Keratinocyte (primary cell): ENCODE data around the gene ERG28. TPM values are rescaled to one million over a fixed set of nuclear protein-coding genes. Genes with fewer than 3 reads are reported as not detected.
A peak's percentile ranks its signal among the peaks of the same experiment; 100 is the strongest.

Experiments used
- DNase-seq: peaks from one replicate; pipeline ENCODE4 v3.0.0-alpha.2; 2011; ENCODE audit warnings: low read depth, missing footprints, low spot score
- FAIRE-seq: peaks from 2 replicates; lab custom pipeline; 2011; peaks lifted over from hg19 to GRCh38; lab: Jason Lieb, UNC
- H2AFZ ChIP-seq: 2 replicates; pipeline ENCODE4 v1.6.0; 2012; ENCODE audit warnings: low read length, control low read depth, inconsistent platforms; ENCODE audit not compliant: control insufficient read depth
- H3K27ac ChIP-seq: 2 replicates; pipeline ENCODE4 v1.5.1; 2011; ENCODE audit warnings: low read length; ENCODE audit not compliant: control insufficient read depth, insufficient read depth
- H3K27me3 ChIP-seq: 3 replicates; pipeline ENCODE4 v1.6.0; 2011; ENCODE audit warnings: low read length; ENCODE audit not compliant: control insufficient read depth, insufficient read depth; ENCODE audit errors: extremely low read depth
- H3K36me3 ChIP-seq, 2 experiments: 2 replicates in 1 of 2; 3 replicates in 1 of 2; pipeline ENCODE4 v1.5.1; 2011; ENCODE audit warnings: low read length in 2 of 2, mild to moderate bottlenecking in 1 of 2; ENCODE audit not compliant: control insufficient read depth in 2 of 2, insufficient read depth in 2 of 2; ENCODE audit errors: extremely low read depth in 1 of 2
- H3K4me1 ChIP-seq: 3 replicates; pipeline ENCODE4 v1.5.1; 2011; ENCODE audit warnings: low read length; ENCODE audit not compliant: control insufficient read depth, insufficient read depth; ENCODE audit errors: extremely low read depth
- H3K4me2 ChIP-seq: 3 replicates; pipeline ENCODE4 v1.6.0; 2011; ENCODE audit warnings: low read depth, low read length; ENCODE audit not compliant: control insufficient read depth, insufficient read depth; ENCODE audit errors: extremely low read depth
- H3K4me3 ChIP-seq, 3 experiments: fragments of 200-600 bp in 1 of 3; sonication (generic) in 1 of 3; 2 replicates in 2 of 3; 3 replicates in 1 of 3; pipeline ENCODE4 v1.5.1; 2011 to 2016; ENCODE audit warnings: low read length in 3 of 3, mild to moderate bottlenecking in 3 of 3, control low read depth in 2 of 3, inconsistent platforms in 1 of 3, low read depth in 1 of 3, mixed read lengths in 1 of 3, mixed run types in 1 of 3, moderate library complexity in 1 of 3; ENCODE audit not compliant: control insufficient read depth in 2 of 3, insufficient read depth in 2 of 3; ENCODE audit errors: extremely low read depth in 1 of 3
- H3K79me2 ChIP-seq: 2 replicates; pipeline ENCODE4 v1.6.0; 2012; ENCODE audit warnings: low read length; ENCODE audit not compliant: control insufficient read depth, insufficient read depth
- H3K9ac ChIP-seq: 3 replicates; pipeline ENCODE4 v1.6.0; 2011; ENCODE audit warnings: low read length; ENCODE audit not compliant: control insufficient read depth, insufficient read depth; ENCODE audit errors: extremely low read depth
- H3K9me1 ChIP-seq: 3 replicates; pipeline ENCODE4 v1.6.0; 2011; ENCODE audit warnings: low read length; ENCODE audit not compliant: control insufficient read depth, insufficient read depth; ENCODE audit errors: extremely low read depth
- H3K9me3 ChIP-seq: 2 replicates; pipeline ENCODE4 v1.5.1; 2012; ENCODE audit warnings: low read depth, low read length; ENCODE audit not compliant: control insufficient read depth
- H4K20me1 ChIP-seq: 3 replicates; pipeline ENCODE4 v1.6.0; 2011; ENCODE audit warnings: low read length; ENCODE audit not compliant: control insufficient read depth, insufficient read depth; ENCODE audit errors: extremely low read depth
- CTCF ChIP-seq, 3 experiments: IDR thresholded peaks in 1 of 3; conservative IDR thresholded peaks in 1 of 3; optimal IDR thresholded peaks in 1 of 3; 2 replicates in 2 of 3; 3 replicates in 1 of 3; pipeline versions ENCODE3 to v1.5.1; 2011; ENCODE audit warnings: low read length in 3 of 3, mild to moderate bottlenecking in 3 of 3, moderate library complexity in 2 of 3, control low read depth in 1 of 3, inconsistent platforms in 1 of 3; ENCODE audit not compliant: insufficient read depth in 2 of 3; ENCODE audit errors: extremely low read depth in 1 of 3
- EZH2 ChIP-seq: IDR thresholded peaks from one replicate; pipeline ENCODE4 v1.6.1; 2012; ENCODE audit warnings: inconsistent platforms, mild to moderate bottlenecking, low read length, moderate library complexity
- dilution Hi-C: fragments of 300-500 bp; cut with MboI; formaldehyde crosslinking; loops from one replicate; pipeline ENCODE4 v1.7.0; 2020; ENCODE audit warnings: low sequenced_read_pairs; ENCODE audit not compliant: extremely low pct_ligation_motif_present
- polyA plus RNA-seq, 5 experiments: library from polyadenylated mRNA; depleted of rRNA in 3 of 5; stranded (reverse) in 3 of 5; stranded (forward) in 1 of 5; unstranded in 1 of 5; fragments of >200 nt; gene quantifications; 1 replicate in 1 of 5; 2 replicates in 3 of 5; 3 replicates in 1 of 5; pipeline versions ENCODE4 v1.2.1 to v1.2.3, GENCODE V29; 2011 to 2012; ENCODE audit warnings: missing spikeins in 2 of 5, low read depth in 1 of 5, low replicate concordance in 1 of 5

Gene ERG28
- polyA plus RNA-seq, 1 donor (not counting 4 experiments of a cell fraction or from before 2014, with no cell fraction given), result 59.8 TPM

DNA sequence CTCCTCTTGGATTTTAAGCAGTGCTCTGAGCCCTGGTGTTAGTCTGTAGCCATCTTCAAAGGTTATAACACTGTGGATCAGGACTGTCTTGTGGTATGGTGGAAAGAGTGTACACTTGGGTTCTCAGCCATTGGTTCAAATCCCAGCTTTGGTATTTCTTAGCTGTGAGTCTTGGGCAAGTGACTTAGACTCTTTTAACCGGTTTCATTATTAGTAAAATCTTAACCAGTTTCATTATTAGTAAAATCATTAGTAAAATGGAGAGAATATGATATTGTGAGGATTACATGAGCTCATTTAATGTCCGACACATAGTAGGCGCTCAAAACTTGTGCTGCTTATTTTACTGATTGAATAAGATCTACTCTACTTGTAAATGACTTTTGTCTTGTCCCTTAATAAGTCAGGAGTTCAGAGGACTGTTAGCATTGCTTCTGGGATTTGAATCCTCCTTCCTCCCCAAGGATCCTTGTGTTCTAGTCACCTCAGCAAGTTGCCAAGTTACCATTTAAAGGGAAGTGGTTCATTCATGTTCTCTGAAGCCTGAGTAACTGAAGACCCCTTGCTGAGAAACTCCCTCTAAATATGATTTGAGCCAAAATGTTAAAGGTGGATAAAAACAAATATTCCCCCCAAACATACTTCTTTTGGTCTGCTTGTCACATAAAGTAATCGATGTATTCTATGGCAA lies 12.8 kb upstream of the ERG28 start:
- dilution Hi-C loops, result no loop called here
- Histone ChIP-seq H3K9ac (no peak overlapping the region), H3K9me1 (no peaks in the 10 kb centered on the region), H3K9me3 (no peaks in the 10 kb centered on the region), H3K27me3 (no peaks in the 10 kb centered on the region), H2AFZ (no peak overlapping the region), H4K20me1 (no peaks in the 10 kb centered on the region), H3K36me3 (peaks cover 0 to 5% of the 10 kb centered on the region in 2 experiments), H3K27ac (no peak overlapping the region), H3K79me2 (peaks cover 6% of the 10 kb centered on the region), H3K4me1 (peaks cover 12% of the 10 kb centered on the region), H3K4me2 (no peak overlapping the region), H3K4me3 (no peak overlapping the region)
- TF ChIP-seq CTCF (optimal IDR thresholded peaks at IDR 0.05 in 1 of 3, IDR thresholded peaks at IDR 0.05 in 1 of 3, conservative IDR thresholded peaks at IDR 0.05 in 1 of 3; ENCODE audit: extremely low read depth in 1 of 3, insufficient read depth in 2 of 3, low read length in 3 of 3), result no peak
- TF ChIP-seq EZH2, result no peak
- FAIRE-seq, result peak; percentile 9
- DNase-seq, result no peak

GRCh38 chr14:75672605-75673192 lies 12.0 kb upstream of the ERG28 start:
- no peaks in the 10 kb centered on the region for H3K9me1 ChIP-seq
- no peak overlapping the region for H2AFZ ChIP-seq
- no peak for TF ChIP-seq EZH2
- TF ChIP-seq CTCF (optimal IDR thresholded peaks at IDR 0.05 in 1 of 3, IDR thresholded peaks at IDR 0.05 in 1 of 3, conservative IDR thresholded peaks at IDR 0.05 in 1 of 3; ENCODE audit: extremely low read depth in 1 of 3, insufficient read depth in 2 of 3, low read length in 3 of 3), result no peak
- no peak overlapping the region for H3K4me3 ChIP-seq
- H3K36me3 ChIP-seq, result peaks cover 0 to 5% of the 10 kb centered on the region in 2 experiments
- H3K79me2 ChIP-seq, result peaks cover 6% of the 10 kb centered on the region
- H3K27ac ChIP-seq, result no peak overlapping the region
- H3K9ac ChIP-seq, result no peak overlapping the region
- no peak overlapping the region for H3K4me2 ChIP-seq
- peaks cover 12% of the 10 kb centered on the region for H3K4me1 ChIP-seq
- DNase-seq (no peak), FAIRE-seq (no peak)
- dilution Hi-C loops, result no loop called here
- no peaks in the 10 kb centered on the region for H4K20me1 ChIP-seq
- no peaks in the 10 kb centered on the region for H3K27me3 ChIP-seq
- no peaks in the 10 kb centered on the region for H3K9me3 ChIP-seq
